GM18861 (cell line): ENCODE measurements around the gene UBE2D1.
"Not testable (repeated sequence)": the region's sequence is repeated elsewhere in the genome, so short reads cannot be mapped to it uniquely, and the experiment has no call there.

Experiments used
- ATAC-seq: cut with Tn5 transposase; IDR thresholded peaks from one replicate; pipeline ENCODE4 v1.9.1; 2021; ENCODE audit not compliant: unreplicated experiment

Gene UBE2D1

DNA sequence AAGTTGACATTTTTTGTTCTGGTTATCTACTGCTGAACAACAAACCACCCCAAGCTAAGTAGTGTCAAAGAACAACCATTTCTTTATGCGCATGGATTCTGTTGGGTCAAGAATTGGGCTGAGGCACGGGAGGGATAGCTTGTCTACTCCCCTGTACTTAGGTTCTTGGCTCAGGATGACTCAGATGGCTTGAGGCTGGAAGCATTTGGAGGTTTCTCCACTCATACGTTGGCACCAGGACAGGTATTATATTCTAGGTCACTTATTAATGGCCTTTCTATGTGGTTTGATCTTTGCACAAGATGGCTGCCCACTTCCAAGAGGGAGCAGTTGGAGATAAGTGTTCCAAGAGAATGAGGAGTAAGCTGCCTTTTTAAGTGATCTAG lies 38.6 kb downstream of the UBE2D1 start:
- no peak for ATAC-seq

DNA sequence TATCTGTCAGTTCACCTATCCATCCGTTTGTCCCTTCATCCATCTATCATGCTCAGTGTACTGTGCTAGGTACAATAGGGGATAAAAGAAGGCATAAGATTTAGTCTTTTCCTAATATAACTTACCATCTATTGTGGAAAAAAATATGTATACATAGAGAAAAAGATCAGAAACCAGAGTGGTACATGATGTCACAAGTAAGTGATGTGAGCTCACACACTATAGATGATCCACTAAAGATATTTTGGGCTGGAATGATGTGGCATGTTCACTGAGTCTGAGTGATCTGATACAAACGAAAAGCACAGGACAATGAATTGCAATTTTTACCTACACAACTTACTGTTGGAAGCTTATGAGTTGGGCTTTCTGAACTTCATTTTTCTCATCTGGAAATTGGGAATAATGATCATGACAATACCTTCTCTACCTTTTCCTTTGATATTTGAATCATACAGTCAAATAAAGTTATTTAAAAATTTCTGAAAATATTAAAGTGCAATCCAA lies 47.7 kb downstream of the UBE2D1 start:
- ATAC-seq = no peak

DNA sequence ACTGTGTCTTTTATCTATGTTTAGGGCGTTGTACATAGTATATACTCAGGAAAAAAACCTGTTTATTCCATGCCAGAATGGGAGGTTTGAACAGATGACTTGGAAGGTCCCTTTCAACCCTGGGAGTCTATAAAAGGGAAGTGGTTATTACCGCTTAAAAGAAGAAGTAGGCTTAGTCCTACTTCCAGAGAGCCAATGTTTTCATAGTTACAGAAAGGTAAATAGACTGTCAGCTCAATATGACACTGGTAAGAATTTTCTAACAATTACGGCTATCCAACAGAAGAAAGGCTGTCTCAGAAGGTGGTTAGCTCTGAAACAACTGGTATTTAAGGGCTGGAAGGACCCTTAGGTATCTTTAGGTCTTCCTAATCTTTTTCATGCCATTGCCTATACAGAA lies 49.3 kb downstream of the UBE2D1 start:
- ATAC-seq = peak; percentile 83

DNA sequence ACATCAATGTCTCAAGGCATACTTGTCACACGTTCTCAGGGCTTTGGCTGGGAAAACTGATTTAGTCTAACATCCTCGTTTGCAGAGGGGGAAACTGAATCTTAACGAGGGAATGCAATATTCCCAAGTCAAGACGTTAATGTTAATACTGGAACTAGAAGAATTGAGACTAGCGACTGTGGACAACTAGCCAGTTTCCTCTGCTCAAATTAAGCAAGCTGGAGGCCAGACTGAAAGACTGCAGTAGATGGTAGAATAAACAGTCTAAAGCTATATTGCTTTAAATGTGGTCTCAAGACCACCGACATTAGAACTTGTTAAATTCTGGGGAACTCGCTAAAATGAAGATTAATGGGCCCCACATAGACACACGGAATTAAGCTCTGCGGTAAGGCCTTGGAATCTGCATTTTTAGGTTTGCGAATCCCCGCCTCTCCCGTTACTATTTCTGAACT lies 49.8 kb downstream of the UBE2D1 start:
- ATAC-seq = no peak

DNA sequence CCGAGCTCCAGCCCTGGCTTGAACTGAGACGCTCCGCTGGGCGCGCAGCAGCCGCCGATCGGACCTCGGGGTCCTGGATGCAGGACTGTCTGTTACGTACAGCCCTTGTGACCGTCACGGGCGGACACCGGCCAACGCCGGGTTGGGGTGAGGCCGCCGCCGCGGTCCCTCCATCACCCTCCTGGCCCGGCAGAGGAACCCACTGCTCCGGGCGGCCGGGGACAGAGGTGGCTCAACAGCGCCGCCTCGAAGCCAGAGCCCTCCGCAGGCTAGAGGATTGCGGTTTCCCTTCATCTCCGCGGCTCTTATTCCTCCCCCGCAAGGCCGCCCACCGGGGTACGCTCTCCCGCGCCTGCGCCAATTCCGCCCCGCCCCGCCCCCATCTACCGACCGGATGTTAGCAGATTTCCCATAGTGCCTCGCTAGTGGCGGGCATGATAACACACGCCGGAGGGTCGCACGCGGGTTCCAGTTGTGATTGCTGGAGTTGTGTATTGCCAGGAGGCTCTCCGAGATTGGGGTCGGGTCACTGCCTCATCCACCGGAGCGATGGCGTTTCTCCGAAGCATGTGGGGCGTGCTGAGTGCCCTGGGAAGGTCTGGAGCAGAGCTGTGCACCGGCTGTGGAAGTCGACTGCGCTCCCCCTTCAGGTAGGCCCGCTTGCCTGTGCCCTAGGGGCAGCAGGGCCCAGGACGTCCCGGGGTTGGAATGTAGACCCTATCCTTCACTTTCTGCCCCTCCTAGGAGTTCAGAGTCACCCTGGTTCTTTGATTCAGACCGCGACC lies 50.4 kb downstream of the UBE2D1 start, which contains the start of gene TFAM:
Gene TFAM, plus strand, starts transcription at position 412 of the 785 bp plus-strand sequence. Its CDS starts 138 bp downstream, at position 550.
- ATAC-seq = peak; percentile 69

DNA sequence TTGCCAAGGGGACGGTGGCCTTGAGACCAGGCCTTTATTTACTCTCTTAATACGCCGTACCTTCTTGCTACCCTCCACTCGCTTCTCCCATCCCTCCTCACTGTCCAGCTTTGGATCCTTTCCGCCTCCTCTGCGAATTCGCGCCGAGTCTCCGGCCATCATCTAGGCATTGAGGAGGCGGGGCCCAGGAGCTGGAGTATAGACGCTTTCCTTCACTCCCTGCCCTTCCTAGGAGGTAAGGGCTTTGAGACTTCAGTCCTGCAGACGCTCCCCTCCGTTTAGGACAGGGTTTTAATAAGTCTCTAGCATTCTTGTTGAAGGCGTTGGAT lies 50.9 kb downstream of the UBE2D1 start:
- ATAC-seq = no peak

DNA sequence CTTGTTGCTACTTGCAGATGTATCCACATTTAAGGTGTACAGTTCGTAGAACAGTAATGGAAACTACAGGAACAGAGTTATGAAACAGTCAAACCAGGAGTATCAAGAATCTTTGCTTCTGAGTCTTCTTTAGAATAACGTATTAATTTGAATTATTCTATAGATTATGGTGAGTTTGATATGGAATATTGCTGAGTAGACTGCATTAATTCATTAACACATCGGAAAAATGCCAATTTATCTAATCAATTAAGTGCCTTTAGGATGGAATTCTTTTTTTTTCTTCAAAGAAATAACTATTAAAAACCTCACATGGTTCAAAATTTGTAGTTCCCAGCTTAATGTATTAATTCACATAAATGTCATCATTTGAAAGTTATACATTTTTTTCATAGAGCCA lies 54.2 kb downstream of the UBE2D1 start:
- ATAC-seq = no peak

DNA sequence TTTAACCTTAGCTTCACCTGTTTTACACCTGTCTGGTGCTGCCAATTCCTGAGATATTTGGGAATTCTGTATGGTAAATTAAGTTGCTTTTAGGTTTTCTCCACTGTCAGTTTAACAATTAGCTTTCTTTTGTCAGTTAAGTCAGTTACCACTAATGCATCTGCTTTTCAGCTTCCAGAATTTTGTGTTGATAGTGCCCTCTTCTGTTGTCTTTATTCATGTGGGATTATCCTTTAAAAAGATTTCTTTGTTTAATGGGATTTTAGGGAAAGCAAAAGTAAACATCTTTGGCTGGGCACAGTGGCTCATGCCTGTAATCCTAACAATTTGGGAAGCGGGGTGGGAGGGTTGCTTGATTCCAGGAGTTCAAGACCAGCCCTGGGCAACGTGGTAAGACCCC lies 58.5 kb downstream of the UBE2D1 start:
- ATAC-seq = no peak

DNA sequence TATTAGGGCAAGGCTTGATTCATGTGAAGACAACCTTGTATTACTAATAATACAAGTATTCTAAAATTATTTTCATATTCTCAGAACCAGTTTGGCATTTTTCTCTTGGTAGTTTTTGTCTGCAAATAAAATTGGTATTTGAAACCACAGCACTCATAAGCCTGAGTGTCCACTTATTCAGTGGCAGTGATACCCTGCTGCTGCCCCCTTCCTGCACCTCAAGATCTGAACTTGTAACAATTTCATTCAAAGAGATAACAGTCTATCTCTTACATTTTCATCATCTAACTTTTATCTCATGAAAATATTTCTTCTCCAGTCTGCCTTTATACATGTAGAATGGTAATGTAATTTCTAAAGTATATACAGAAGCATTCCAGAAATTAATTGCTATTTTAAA lies 59.7 kb downstream of the UBE2D1 start:
- ATAC-seq = no peak

DNA sequence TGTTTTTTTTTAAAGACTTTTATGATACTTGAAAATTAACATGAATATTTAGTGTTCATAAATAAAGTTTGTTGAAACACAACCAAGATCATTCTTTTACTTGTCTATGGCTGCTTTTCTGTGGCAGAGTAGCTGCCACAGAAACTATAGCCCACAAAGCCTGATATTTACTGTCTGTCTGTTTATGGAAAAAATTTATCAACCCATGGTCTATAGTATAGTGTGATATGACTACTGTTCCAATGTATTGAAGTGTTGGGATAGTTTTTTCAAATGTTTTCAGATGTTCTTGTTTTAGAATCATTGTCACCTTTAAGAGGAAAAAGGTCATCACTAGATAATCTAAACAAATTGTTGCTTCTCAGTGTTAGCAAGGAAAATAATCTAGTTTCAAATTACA lies 61.3 kb downstream of the UBE2D1 start:
- no peak for ATAC-seq

DNA sequence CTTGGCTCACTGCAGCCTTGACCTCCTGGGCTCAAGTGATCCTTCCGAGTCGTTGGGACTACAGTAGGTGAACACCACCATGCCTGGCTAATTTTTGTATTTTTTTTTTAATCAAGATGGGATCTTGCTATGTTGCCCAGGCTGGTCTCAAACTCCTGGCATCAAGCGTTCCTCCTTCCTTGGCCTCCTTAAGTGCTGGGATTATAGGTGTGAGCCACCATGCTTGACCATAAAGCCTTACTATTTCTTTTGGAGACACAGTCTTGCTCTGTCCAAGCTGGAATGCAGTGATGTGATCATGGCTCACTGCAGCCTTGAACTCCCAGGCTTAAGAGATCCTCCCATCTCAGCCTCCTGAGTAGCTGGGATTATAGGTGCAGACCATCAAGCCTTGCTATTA lies 63.0 kb downstream of the UBE2D1 start:
- ATAC-seq = no peak

DNA sequence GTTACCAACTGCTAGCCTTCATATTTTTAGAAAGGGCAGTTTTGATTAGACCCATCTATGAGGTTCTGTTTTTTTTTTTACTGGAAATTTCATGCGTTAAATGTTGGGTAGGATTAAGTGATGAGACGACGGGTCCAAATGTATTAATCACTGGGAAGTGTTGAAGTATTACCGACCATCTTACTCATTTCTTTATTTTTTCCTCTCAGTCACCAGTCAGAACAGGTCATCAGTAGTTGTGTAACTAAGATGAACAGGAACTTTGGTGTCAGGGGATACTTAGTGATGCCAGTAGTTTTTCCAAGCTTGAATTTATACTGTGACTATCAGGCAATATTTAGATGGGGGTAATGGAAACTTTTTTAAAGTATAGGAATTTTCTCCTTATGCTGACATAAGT lies 64.6 kb downstream of the UBE2D1 start:
- ATAC-seq = no peak

DNA sequence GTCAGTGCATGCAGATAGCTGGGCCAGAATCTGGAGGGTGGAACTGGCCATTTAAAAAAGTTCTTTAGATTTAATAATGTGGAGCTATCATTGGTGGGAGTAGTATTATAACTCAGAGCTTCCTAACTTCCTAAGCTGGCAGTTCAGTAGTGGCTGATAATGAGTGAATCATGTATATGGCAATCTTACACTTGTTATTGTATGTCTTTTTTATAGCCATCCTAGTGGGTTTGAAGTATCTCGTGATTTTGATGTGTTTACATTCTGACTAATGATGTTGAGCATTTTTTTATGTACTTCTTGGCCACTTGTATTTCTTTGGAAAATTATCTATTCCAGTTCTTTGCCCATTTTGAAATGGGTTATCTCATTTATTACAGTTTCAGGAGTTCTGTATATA lies 65.8 kb downstream of the UBE2D1 start:
- ATAC-seq = no peak

DNA sequence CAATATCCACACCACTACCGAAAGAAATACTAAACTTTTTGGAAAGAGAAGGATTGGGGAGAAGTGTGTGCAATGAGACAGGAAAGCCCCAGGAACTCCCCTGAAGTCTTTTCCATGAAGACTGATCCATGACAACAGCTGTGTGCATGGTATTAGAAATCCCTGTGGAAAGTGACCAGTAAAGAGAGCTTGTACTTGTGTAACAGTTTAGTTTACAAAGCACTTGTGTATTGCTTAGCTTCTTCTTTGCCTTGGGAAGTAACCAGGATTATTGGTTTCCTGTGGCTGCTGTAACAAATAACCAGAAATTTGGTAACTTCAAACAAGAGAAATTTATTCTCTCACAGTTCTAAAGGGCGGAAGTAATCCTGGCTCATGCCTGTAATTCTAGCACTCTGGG lies 69.2 kb downstream of the UBE2D1 start:
- no peak for ATAC-seq

DNA sequence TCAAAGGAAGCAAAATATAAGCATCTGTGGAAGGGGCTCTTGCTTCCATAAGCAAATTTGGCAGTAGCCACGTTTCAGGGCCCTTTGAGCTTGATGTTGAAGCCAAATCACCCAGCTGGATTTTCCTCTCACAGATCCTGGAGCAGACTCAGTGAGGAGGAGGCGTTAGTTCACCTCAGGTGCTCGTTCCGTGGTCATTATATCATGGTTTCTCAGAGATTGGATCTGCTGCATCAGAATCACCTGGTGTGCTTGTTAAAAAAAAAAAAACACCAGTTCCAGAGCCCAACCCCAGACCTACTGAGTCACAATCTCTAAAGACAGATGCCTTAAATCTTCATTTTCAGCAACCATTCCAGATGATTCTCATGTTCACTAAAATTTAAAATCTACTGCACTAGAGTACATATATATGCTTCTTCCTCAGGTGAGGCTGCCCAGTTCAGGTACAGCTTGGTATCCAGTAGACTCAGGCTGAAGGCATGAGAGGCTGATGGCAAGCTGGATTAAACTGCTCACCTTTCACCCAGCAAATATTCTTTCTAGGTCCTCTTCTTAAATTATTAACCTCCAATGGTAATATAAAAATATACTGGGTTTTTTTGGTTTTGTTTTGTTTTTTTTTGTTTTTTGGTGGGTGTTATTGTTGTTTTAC lies 75.3 kb downstream of the UBE2D1 start:
- ATAC-seq = no peak

DNA sequence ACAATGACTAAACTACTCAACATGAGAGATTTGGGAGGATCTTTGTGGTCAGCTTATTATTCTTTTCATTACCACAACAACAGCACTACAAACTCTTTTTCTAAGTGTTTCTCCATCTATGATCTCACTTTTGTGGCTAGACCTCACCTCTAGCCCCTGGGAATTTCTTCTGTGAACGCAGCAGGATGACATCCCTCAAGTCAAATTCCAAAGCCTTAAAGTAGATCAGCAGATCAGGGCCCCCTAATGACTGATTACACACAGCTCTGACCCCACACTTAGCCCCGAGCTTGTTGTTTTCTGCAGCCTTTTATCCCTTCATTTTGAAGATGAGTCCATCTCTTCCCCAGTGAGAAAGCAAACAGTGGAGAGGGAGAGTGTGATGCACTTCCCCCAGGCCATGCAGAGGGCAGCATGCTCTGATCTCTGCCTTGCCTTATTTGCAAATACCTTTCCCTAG lies 77.7 kb downstream of the UBE2D1 start:
- no peak for ATAC-seq

DNA sequence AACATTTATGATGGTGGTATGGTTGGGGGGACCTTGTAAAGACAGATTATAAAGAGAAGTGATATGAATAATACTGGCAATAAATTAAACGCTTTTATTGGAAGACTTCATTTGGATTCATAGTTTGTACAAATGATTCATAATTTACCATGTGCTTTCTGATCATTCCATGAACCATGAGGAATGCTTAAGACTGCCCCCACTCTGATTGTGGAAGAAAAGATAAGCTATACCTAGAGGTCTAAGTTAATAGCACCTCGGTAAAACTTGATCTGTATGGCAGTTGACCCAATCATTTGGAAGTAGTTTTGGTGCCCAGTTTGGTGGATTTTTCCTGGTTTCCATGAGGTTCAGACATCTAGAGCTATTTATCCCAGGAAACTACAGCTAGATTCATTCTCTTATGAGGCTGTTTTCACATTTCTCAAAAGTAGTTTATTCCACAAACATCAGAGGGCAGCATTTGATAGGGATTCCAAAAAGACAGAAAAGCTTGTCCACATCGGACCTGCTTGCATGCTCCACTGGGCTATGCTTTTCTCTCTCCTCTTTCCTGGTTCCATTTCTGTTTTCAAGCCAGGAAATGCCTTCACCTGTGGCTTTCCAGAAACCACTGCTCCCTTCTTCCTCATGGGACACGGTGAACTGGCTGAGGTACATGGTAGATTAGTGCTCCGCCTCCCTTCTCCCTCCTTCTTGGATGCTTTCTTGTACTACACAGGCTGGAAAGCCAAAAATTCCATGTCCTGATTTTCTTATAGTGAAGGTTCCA lies 79.7 kb downstream of the UBE2D1 start:
- no peak for ATAC-seq

DNA sequence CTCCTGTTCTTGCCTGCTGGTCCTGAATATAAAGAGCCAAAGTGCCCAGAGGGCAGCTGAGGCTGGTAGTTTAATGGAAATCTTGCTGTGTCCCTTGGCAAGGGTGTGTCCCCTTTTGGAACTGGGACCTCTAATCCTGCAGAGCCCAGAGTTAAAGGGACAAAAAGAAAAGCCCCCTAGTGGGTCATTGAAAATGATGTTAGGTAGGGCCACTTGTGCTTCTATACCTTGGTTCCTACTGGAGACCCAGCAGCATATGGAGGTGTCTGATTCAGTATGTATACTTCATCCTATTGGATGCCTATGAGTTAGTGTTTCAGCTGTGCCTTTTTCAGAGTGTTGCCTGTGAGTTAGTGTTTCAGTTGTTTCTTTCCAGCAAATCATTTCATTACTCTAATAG lies 81.0 kb downstream of the UBE2D1 start:
- ATAC-seq = no peak

DNA sequence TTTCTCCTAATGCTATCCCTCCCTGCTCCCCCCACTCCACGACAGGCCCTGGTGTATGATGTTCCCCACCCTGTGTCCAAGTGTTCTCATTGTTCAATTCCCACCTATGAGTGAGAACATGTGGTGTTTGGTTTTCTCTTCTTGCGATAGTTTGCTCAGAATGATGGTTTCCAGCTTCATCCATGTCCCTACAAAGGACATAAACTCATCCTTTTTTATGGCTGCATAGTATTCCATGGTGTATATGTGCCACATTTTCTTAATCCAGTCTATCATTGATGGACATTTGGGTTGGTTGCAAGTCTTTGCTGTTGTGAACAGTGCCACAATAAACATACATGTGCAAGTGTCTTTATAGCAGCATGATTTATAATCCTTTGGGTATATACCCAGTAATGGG lies 83.1 kb downstream of the UBE2D1 start:
- ATAC-seq = not testable (repeated sequence)
